Adrenal gland (tissue), 12 donors: ENCODE measurements around the gene CCL11. TPM values are rescaled to one million over a fixed set of nuclear protein-coding genes. Genes with fewer than 3 reads are reported as not detected.

Experiments
- DNase-seq, 7 donors: peaks; one replicate each; pipeline ENCODE4 v3.0.0-alpha.2; 2019 to 2020
- H3K27ac ChIP-seq, 5 donors: fragments of 200-600 bp; sonication (generic) in 4 of 5; 1 replicate in 3 of 5; 2 replicates in 2 of 5; pipeline versions ENCODE4 v1.5.1 to v1.8.0; 2016 to 2020; ENCODE audit warnings: mild to moderate bottlenecking in 1 of 5
- H3K27me3 ChIP-seq: fragments of 200-600 bp; 2 replicates; pipeline ENCODE4 v1.8.0; 2021
- H3K36me3 ChIP-seq, 2 donors: fragments of 200-600 bp; replicated peaks in 1 of 2; 1 replicate in 1 of 2; 2 replicates in 1 of 2; pipeline versions ENCODE4 v1.5.1 to v1.8.0; 2018 to 2022
- H3K4me1 ChIP-seq, 2 donors: fragments of 200-600 bp; replicated peaks in 1 of 2; 1 replicate in 1 of 2; 2 replicates in 1 of 2; pipeline versions ENCODE4 v1.5.1 to v1.8.0; 2018 to 2021
- H3K4me3 ChIP-seq, 4 donors: fragments of 200-600 bp; sonication (generic) in 3 of 4; one replicate each; pipeline ENCODE4 v1.5.1; 2016 to 2018
- H3K9me3 ChIP-seq, 3 donors: fragments of 200-600 bp; sonication (generic) in 1 of 3; replicated peaks in 1 of 3; 1 replicate in 2 of 3; 2 replicates in 1 of 3; pipeline versions ENCODE4 v1.5.1 to v1.8.0; 2016 to 2021
- POLR2A ChIP-seq, 2 donors: fragments of 450-650 bp; IDR thresholded peaks; one replicate each; pipeline ENCODE4 v1.6.1; 2017; ENCODE audit warnings: antibody characterized with exemption in 2 of 2, mild to moderate bottlenecking in 2 of 2, moderate library complexity in 1 of 2
- WGBS, 4 donors: extraction: QIAGEN DNeasy Blood & Tissue Kit in 2 of 4; methylation state at CpG; one replicate each; pipeline versions ENCODE4 v1.1.5 to v1.1.7; 2013 to 2017; 5-methylcytosine and 5-hydroxymethylcytosine counted together
- intact Hi-C, 2 donors: fragments of 100-400 bp; cut with DNase I; formaldehyde crosslinking; loops; one replicate each; pipeline versions ENCODE4 v1.14.1 to v1.15.0; 2022 to 2023
- polyA plus RNA-seq, 3 donors: library from polyadenylated mRNA; stranded (reverse); fragments of 200-250 nt in 2 of 3; fragments of 350-450 nt in 1 of 3; fragmentation: Illumina TruSeq in 1 of 3; extraction: RNeasy Lipid Tissue Mini Kit (QIAGEN cat#74804) in 1 of 3; gene quantifications; one replicate each; pipeline ENCODE4 v1.2.3, GENCODE V29; 2013 to 2014
- total RNA-seq, 9 donors: library from RNA; depleted of rRNA in 4 of 9; stranded (reverse); fragments of >200 nt in 4 of 9; fragments of 120-200 nt in 1 of 9; fragmentation: NEBNext Ultra II Directional in 1 of 9; extraction: Animal tissue kit (Norgen Biotek cat#: 25700) in 1 of 9; gene quantifications; one replicate each; pipeline versions ENCODE4 v1.1.0 to v1.2.4, GENCODE V29; 2013 to 2023
- TF ChIP-seq, protein P1 (sequence below), 6 experiments: fragments of 450-650 bp in 4 of 6; fragments of 200-600 bp in 2 of 6; sonication (generic) in 1 of 6; IDR thresholded peaks; 1 replicate in 5 of 6; 2 replicates in 1 of 6; pipeline versions ENCODE4 v1.5.1 to v1.8.0; 2016 to 2021; ENCODE audit warnings: antibody characterized with exemption in 6 of 6, mild to moderate bottlenecking in 2 of 6, moderate library complexity in 1 of 6
- donor health status: healthy with polysubstance abuse.
- donor health status: Bipolar disorder and iron deficiency.
- donor health status: DM: yes; HTN: yes; CAD: no.
- donor health status: DM: no; HTN: no; CAD: no.
- donor health status: DM: no; HTN: no; CAD: no.
- donor health status: DM: yes; HTN: yes; CAD: no.

The CCL11 gene
- total and polyA plus RNA-seq, 12 donors: 0.24 to 0.88 (median 0.53) TPM; not detected in 7

DNA sequence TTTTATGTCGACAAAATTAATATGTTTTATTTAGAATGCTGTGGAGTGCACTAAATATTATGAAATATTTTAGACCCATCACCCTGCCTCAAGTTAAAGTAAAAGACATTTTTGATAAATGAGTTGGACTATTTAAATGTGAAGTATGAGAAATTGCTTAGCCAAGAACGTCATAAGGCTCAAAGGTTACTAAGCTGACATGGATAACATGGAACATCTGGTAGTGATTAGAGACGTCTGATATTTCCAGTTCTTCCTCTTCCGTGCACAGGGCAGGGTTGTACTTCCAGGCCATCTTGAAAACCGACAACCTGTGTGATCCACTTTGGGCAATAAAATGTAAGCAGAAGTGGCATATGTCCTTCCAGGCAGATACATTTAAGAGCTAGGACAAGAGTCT, 26.5 kb downstream of the CCL11 start:
- Histone ChIP-seq H3K4me1 (peaks cover 0 to 10% of the 10 kb centered on the region in 2 donors), H3K9me3 (no peaks in the 10 kb centered on the region), H3K36me3 (no peaks in the 10 kb centered on the region), H3K27ac (peak overlapping the region in 3 of 5 donors; percentile 47 to 81 (median 61)), H3K27me3 (no peaks in the 10 kb centered on the region), H3K4me3 (no peak overlapping the region)
- DNase-seq: no peak
- 29 to 43% (median 35%) methylated on average over 5 of the region's 5 CpGs for WGBS, 4 donors
- intact Hi-C loops: no loop called here
- TF ChIP-seq, protein P1, sequence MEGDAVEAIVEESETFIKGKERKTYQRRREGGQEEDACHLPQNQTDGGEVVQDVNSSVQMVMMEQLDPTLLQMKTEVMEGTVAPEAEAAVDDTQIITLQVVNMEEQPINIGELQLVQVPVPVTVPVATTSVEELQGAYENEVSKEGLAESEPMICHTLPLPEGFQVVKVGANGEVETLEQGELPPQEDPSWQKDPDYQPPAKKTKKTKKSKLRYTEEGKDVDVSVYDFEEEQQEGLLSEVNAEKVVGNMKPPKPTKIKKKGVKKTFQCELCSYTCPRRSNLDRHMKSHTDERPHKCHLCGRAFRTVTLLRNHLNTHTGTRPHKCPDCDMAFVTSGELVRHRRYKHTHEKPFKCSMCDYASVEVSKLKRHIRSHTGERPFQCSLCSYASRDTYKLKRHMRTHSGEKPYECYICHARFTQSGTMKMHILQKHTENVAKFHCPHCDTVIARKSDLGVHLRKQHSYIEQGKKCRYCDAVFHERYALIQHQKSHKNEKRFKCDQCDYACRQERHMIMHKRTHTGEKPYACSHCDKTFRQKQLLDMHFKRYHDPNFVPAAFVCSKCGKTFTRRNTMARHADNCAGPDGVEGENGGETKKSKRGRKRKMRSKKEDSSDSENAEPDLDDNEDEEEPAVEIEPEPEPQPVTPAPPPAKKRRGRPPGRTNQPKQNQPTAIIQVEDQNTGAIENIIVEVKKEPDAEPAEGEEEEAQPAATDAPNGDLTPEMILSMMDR (IDR thresholded peaks at IDR 0.05): no peak

DNA sequence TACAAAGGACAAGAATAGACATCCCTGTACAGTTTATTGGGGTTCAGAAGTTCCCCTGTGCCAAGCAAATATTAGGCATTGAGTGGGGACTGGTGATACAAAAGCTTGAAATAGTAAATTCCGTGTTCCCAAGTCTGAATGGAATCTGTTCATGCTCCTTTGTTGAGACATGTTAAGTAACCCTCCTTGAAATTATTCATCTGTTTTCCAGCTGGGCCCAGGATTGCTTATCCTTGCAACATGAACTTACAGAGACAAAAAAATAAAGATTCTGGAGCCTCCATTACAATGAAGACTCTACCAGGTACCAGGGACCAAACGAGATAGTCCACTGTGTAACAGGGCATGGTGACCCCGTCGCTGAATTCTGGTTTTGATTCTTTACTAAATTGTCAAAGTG, 27.6 kb downstream of the CCL11 start:
- DNase-seq: no peak
- peak overlapping the region in 3 of 5 donors; percentile 47 to 81 (median 61) for H3K27ac ChIP-seq
- intact Hi-C loops: no loop called here
- no peaks in the 10 kb centered on the region for H3K9me3 ChIP-seq
- peaks cover 0 to 10% of the 10 kb centered on the region in 2 donors for H3K4me1 ChIP-seq
- WGBS, 4 donors: 74 to 79% (median 78%) methylated on average over 4 of the region's 4 CpGs
- H3K36me3 ChIP-seq: no peaks in the 10 kb centered on the region
- TF ChIP-seq POLR2A (IDR thresholded peaks at IDR 0.05): no peak
- TF ChIP-seq, protein P1 (IDR thresholded peaks at IDR 0.05): no peak
- H3K4me3 ChIP-seq: no peak overlapping the region
- H3K27me3 ChIP-seq: no peaks in the 10 kb centered on the region

DNA sequence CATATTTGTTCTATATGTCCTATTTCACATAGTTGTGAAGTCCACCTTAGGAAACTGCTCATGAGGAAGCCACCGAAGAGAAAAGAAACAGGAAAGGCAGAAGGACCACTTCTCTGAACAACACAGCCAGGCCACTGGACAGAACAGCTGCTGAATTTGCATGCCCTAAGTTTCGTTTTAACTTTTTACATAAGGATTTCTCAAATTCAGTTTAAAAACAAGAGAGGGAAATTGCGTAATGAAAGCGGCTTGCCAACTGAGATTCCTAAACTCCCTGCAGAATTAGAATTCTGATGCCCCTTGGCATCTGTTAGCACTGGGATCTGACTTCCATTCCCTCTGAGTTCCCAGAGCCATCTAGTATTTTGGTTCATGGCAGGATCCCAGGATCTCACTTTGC, 28.7 kb downstream of the CCL11 start:
- TF ChIP-seq, protein P1 (IDR thresholded peaks at IDR 0.05): no peak
- TF ChIP-seq POLR2A (IDR thresholded peaks at IDR 0.05): no peak
- Histone ChIP-seq H3K4me3 (no peak overlapping the region), H3K36me3 (no peaks in the 10 kb centered on the region), H3K9me3 (no peaks in the 10 kb centered on the region), H3K4me1 (peaks cover 0 to 12% of the 10 kb centered on the region in 2 donors), H3K27me3 (no peaks in the 10 kb centered on the region), H3K27ac (peak overlapping the region in 3 of 5 donors; percentile 36 to 81 (median 36))
- peak in 6 of 7 donors; percentile 18 to 65 (median 34) for DNase-seq
- intact Hi-C loops: no loop called here
- WGBS, 4 donors: 24 to 44% (median 38%) methylated on average over 4 of the region's 4 CpGs

DNA sequence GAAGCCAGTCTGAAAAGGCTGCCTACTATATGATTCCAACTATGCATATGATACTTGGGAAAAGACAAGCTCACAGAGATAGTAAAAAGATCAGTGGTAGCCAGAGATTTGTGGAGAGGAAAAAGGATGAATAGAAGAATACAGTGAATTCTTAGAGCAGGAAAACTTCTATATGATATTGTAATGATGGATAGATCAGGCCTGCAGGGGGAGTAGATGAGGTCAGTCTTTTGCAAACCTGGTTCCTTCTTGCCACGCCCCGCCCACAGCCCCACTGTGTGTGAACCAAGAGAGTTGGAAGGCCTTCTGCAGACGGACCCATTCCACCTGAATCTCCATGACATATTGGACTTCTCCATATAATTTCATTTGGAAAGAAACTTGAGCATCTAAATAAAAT, 32.9 kb downstream of the CCL11 start:
- Histone ChIP-seq H3K4me1 (peaks cover 0 to 17% of the 10 kb centered on the region in 2 donors), H3K36me3 (no peaks in the 10 kb centered on the region), H3K9me3 (no peaks in the 10 kb centered on the region), H3K27me3 (no peaks in the 10 kb centered on the region), H3K27ac (peak overlapping the region in 2 of 5 donors; percentile 48 to 52), H3K4me3 (no peak overlapping the region)
- intact Hi-C loops: loop anchor here in 1 of 2 donors (5.0 kb wide), 1 partner anchor 66 kb away; no protein-coding TSS in a partner anchor
- 43 to 79% (median 65%) methylated on average over 3 of the region's 3 CpGs for WGBS, 4 donors
- TF ChIP-seq, protein P1 (IDR thresholded peaks at IDR 0.05): no peak
- TF ChIP-seq POLR2A (IDR thresholded peaks at IDR 0.05): no peak
- DNase-seq: no peak
